Esophagus (tissue), 2 donors: ENCODE results near the gene UBE2J2. TPM values are rescaled to one million over a fixed set of nuclear protein-coding genes. Genes with fewer than 3 reads are reported as not detected.

Experiments used
- H3K27ac ChIP-seq, 2 donors: one replicate each; pipeline ENCODE4 v1.5.1; 2013; ENCODE audit warnings: low read depth in 2 of 2, mild to moderate bottlenecking in 2 of 2, inconsistent platforms in 1 of 2, low read length in 1 of 2, moderate library complexity in 1 of 2
- H3K27me3 ChIP-seq, 2 donors: one replicate each; pipeline ENCODE4 v1.6.1; 2013; ENCODE audit warnings: low read length in 2 of 2, control low read depth in 1 of 2, mild to moderate bottlenecking in 1 of 2; ENCODE audit not compliant: insufficient read depth in 2 of 2, control insufficient read depth in 1 of 2
- H3K36me3 ChIP-seq, 2 donors: one replicate each; pipeline ENCODE4 v1.6.1; 2013; ENCODE audit warnings: low read length in 1 of 2; ENCODE audit not compliant: control insufficient read depth in 2 of 2, insufficient read depth in 2 of 2
- H3K4me1 ChIP-seq, 2 donors: one replicate each; pipeline ENCODE4 v1.6.1; 2013; ENCODE audit warnings: low read length in 1 of 2; ENCODE audit not compliant: control insufficient read depth in 2 of 2, insufficient read depth in 2 of 2
- H3K4me3 ChIP-seq, 2 donors: one replicate each; pipeline ENCODE4 v1.5.1; 2013; ENCODE audit warnings: low read length in 2 of 2, mild to moderate bottlenecking in 2 of 2, low read depth in 1 of 2, moderate library complexity in 1 of 2
- H3K9me3 ChIP-seq, 2 donors: one replicate each; pipeline ENCODE4 v1.6.1; 2013; ENCODE audit warnings: mild to moderate bottlenecking in 2 of 2, low read depth in 1 of 2, low read length in 1 of 2, moderate library complexity in 1 of 2; ENCODE audit not compliant: control insufficient read depth in 2 of 2, insufficient read depth in 1 of 2
- WGBS, 2 donors: extraction: QIAGEN DNeasy Blood & Tissue Kit; methylation state at CpG; one replicate each; pipeline ENCODE4 v1.1.7; 2013; 5-methylcytosine and 5-hydroxymethylcytosine counted together
- polyA plus RNA-seq, 2 donors: library from polyadenylated mRNA; stranded (reverse); fragments of 200-250 nt; gene quantifications; one replicate each; pipeline ENCODE4 v1.2.3, GENCODE V29; 2013
- donor health status: healthy with polysubstance abuse.
- donor health status: Bipolar disorder and iron deficiency.

UBE2J2 gene
- polyA plus RNA-seq, 2 donors: 38.2 to 40.9 TPM

DNA sequence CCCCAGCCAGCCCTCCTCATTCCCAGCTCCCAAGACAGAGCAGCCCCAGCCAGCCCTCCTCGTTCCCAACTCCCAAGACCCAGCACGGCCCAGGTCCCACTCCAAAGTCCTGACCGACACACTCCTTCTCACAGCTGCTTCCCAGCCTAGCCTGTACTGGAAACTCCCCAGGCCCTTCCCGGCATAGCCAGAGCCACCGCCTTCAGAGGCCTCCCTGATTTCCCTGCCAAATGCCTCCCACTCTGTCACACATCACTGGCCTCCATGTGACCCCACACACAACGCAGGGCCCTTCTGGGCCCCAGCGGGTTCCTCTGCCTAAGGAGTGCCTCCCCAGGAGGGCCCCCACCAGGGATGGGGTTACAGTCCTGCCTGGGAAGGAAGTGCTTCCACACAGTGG lies 2.8 kb downstream of the UBE2J2 start:
- H3K36me3 ChIP-seq: peaks cover 3 to 20% of the 10 kb centered on the region in 2 donors
- 62 to 64% methylated on average over 7 of the region's 7 CpGs for WGBS, 2 donors
- peaks cover 13 to 29% of the 10 kb centered on the region in 2 donors for H3K4me1 ChIP-seq
- H3K27ac ChIP-seq: peak overlapping the region in 1 of 2 donors; percentile 23
- no peaks in the 10 kb centered on the region for H3K27me3 ChIP-seq
- H3K4me3 ChIP-seq: no peak overlapping the region
- no peaks in the 10 kb centered on the region for H3K9me3 ChIP-seq

GRCh38 chr1:1268284-1268682 lies 5.4 kb downstream of the UBE2J2 start:
- peaks cover 4 to 31% of the 10 kb centered on the region in 2 donors for H3K36me3 ChIP-seq

DNA sequence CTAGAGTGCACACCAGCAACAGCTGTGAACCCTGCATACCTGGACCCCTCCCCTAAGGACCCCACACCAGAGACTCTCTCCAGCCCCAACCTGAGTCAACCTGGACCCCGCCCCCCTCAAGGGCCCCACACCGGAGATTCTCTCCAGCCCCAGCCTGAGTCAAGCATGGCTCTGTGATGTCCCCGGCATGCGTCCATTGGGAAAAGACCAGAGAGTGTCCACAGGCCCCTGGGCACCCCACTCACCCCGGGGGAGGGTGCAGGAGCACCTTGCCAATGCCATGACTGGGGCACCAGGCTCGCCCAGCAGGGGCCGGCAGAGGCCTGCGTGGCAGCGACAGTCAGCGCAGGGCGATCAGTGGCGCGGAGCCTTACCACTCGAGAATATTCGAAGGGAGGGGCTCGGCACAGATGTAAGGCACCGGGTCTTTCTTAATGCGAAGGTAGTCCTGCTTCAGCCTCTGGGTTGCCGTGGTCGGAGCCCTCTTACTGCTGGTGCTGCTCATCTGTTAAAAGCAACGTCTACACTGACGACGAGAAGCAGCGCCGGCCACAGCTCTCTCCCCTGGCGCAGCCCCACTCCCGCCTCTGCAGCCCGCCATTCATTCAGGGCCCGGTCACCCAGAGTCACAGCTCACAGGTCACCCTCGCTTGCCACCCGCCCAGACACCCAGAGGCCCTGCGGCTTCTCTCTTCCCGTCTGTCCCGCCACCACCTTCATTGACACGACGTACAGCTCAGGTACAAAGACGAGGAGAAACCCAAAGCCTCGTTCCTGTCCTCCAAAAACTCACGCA lies 6.0 kb downstream of the UBE2J2 start:
- peaks cover 4 to 23% of the 10 kb centered on the region in 2 donors for H3K4me1 ChIP-seq
- H3K9me3 ChIP-seq: no peaks in the 10 kb centered on the region
- peaks cover 8 to 33% of the 10 kb centered on the region in 2 donors for H3K36me3 ChIP-seq
- no peak overlapping the region for H3K4me3 ChIP-seq
- no peaks in the 10 kb centered on the region for H3K27me3 ChIP-seq
- 93 to 94% methylated on average over 39 of the region's 39 CpGs for WGBS, 2 donors
- H3K27ac ChIP-seq: no peak overlapping the region

More at GRCh38 chr1:1268284-1268682, 5.4 kb downstream of the UBE2J2 start:
- H3K27ac ChIP-seq: no peak overlapping the region
- no peaks in the 10 kb centered on the region for H3K27me3 ChIP-seq
- 95% methylated on average over 13 of the region's 13 CpGs for WGBS, 2 donors
- H3K9me3 ChIP-seq: no peaks in the 10 kb centered on the region
- H3K4me1 ChIP-seq: peaks cover 4 to 24% of the 10 kb centered on the region in 2 donors
- H3K4me3 ChIP-seq: no peak overlapping the region

DNA sequence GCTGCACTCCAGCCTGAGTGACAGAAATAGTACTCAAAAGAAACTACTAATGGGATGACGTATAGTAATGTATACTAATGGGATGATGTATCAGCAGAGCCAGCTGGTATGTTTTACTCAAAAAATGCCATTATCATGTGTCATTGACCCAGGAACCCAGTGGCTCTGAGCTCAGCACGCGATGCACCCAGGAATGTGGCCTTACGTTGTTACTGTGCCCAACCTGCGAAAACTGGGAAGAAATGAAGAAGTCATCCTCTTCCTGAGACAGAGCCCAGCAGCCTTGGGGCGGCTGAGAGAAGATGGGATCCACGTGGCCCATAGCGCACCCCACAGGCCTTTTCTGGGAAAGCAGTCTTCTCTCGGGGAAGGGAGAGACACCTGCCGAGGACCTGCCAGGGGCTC lies 8.8 kb downstream of the UBE2J2 start:
- Histone ChIP-seq H3K4me1 (peaks cover 0 to 2% of the 10 kb centered on the region in 2 donors), H3K27me3 (no peaks in the 10 kb centered on the region), H3K27ac (no peak overlapping the region), H3K4me3 (no peak overlapping the region), H3K36me3 (peaks cover 17 to 41% of the 10 kb centered on the region in 2 donors), H3K9me3 (no peaks in the 10 kb centered on the region)
- WGBS, 2 donors: 76 to 88% methylated on average over 10 of the region's 10 CpGs

- H3K4me1 ChIP-seq: peaks cover 0 to 2% of the 10 kb centered on the region in 2 donors
- H3K36me3 ChIP-seq: peaks cover 17 to 44% of the 10 kb centered on the region in 2 donors
- H3K4me3 ChIP-seq: no peak overlapping the region
- H3K9me3 ChIP-seq: no peaks in the 10 kb centered on the region
- H3K27me3 ChIP-seq: no peaks in the 10 kb centered on the region
- 86 to 87% methylated on average over 9 of the region's 9 CpGs for WGBS, 2 donors
- no peak overlapping the region for H3K27ac ChIP-seq
Measured at GRCh38 chr1:1264026-1264425, 9.6 kb downstream of the UBE2J2 start.

GRCh38 chr1:1262758-1263157 lies 10.9 kb downstream of the UBE2J2 start:
- 90 to 94% methylated on average over 8 of the region's 8 CpGs for WGBS, 2 donors
- peaks cover 17 to 43% of the 10 kb centered on the region in 2 donors for H3K36me3 ChIP-seq
- no peak overlapping the region for H3K4me3 ChIP-seq
- H3K4me1 ChIP-seq: peaks cover 0 to 6% of the 10 kb centered on the region in 2 donors
- no peak overlapping the region for H3K27ac ChIP-seq
- H3K27me3 ChIP-seq: no peaks in the 10 kb centered on the region
- no peaks in the 10 kb centered on the region for H3K9me3 ChIP-seq

DNA sequence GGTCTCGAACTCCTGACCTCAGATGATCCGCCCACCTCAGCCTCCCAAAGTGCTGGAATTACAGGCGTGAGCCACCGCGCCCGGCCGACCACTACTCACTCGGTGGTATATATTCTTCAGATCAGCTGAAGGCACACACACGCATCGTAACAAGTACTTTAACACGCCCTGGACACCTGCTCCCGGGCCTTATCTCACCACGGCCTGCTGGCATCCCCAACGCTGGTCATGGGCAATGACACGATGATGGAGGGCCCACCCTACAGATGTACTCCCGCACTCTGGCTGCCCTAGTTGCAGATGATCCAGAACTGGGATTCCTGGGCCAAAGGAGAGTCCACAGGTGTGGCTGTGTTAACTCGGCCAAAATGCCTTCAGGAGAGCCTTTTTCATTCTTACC lies 11.6 kb downstream of the UBE2J2 start:
- Histone ChIP-seq H3K27me3 (no peaks in the 10 kb centered on the region), H3K36me3 (peaks cover 17 to 37% of the 10 kb centered on the region in 2 donors), H3K27ac (no peak overlapping the region), H3K4me3 (no peak overlapping the region), H3K4me1 (peaks cover 0 to 6% of the 10 kb centered on the region in 2 donors), H3K9me3 (no peaks in the 10 kb centered on the region)
- 95 to 96% methylated on average over 17 of the region's 17 CpGs for WGBS, 2 donors

DNA sequence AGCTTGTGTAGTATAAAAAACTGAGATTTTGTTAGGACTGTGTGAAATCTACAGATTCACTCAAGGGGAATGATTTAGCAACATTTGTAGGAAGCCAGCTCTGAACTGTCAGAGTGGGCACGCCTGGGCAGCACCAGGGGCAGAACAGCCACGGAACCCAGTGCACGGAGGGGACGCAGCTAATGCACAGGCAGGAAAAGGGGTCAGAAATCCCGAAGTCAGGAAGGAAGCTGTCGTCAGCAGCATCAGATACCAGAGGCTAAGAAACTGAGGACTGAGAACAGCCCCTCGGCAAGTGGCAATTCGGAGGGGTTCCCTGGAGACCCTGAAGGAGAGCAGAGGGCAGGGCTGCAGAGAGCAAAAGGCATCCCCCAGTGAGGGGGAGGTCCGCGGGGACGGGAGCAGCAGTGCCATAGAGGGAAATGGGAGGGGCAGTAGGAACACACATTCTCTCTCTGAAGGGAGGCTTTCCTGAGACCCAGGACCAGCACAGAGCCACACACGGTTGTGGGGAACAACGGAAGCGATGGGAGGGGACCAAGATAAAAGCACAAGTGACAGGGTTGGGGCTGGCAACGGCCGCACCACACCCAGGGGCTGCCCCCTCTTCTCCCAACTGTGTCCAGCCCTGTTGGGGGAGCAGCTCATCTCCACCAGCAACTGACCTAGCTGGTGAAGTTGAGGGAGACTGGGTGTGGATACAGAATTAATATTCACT lies 12.7 kb downstream of the UBE2J2 start:
- peaks cover 16 to 42% of the 10 kb centered on the region in 2 donors for H3K36me3 ChIP-seq
- peaks cover 0 to 6% of the 10 kb centered on the region in 2 donors for H3K4me1 ChIP-seq
- H3K27ac ChIP-seq: no peak overlapping the region
- no peaks in the 10 kb centered on the region for H3K9me3 ChIP-seq
- no peak overlapping the region for H3K4me3 ChIP-seq
- 70 to 73% methylated on average over 16 of the region's 16 CpGs for WGBS, 2 donors
- H3K27me3 ChIP-seq: no peaks in the 10 kb centered on the region

GRCh38 chr1:1259951-1260600 lies 13.6 kb downstream of the UBE2J2 start:
- peaks cover 13 to 45% of the 10 kb centered on the region in 2 donors for H3K36me3 ChIP-seq
- H3K4me1 ChIP-seq: peaks cover 0 to 6% of the 10 kb centered on the region in 2 donors
- no peaks in the 10 kb centered on the region for H3K27me3 ChIP-seq
- H3K27ac ChIP-seq: no peak overlapping the region
- H3K4me3 ChIP-seq: no peak overlapping the region
- WGBS, 2 donors: 86 to 89% methylated on average over 26 of the region's 26 CpGs
- H3K9me3 ChIP-seq: no peaks in the 10 kb centered on the region
